ENCODE data around the gene PTPRN2.

The PTPRN2 gene

DNA sequence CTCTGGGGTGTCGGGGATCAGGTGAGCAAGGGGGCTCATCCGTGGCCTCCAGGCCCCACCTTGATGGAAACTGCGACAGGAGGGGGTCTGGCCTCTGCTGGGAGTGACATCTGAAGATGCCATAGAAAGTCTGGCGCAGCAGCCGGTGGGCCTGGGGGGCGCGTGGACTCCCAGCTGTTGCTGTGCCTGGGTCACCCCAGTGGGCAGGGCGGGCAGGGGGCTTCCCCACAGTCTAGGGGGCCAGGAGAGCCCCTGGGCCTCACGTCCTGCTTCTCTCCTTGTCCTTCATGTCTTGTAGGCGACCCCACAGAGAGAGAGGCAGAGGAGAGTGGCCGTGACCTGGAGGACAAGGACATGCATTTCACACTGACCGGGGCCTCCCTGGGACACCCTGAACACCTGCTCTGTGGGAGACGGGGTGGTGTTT, 800.3 kb downstream of the PTPRN2 start:
- Histone ChIP-seq H3K4me1 (no peaks in the 10 kb centered on the region), H3K36me3 (ENCODE audit: control insufficient read depth, insufficient read depth, low read length) (no peaks in the 10 kb centered on the region), H3K4me3 (ENCODE audit: low read depth, low read length) (no peak overlapping the region), H3K9ac (no peak overlapping the region), H3K79me2 (no peaks in the 10 kb centered on the region), H3K27me3 (ENCODE audit: control insufficient read depth, insufficient read depth, low read length) (peaks cover 2% of the 10 kb centered on the region), H3K9me3 (ENCODE audit: control insufficient read depth, low read length) (no peaks in the 10 kb centered on the region), H2AFZ (no peak overlapping the region), H3K27ac (no peak overlapping the region), H3K4me2 (ENCODE audit: low read length) (no peak overlapping the region)
- TF ChIP-seq CTCF (IDR thresholded peaks at IDR 0.05) = no peak

GRCh38 chr7:157786375-157787274, 801.0 kb downstream of the PTPRN2 start:
- H3K4me2 ChIP-seq (ENCODE audit: low read length) = no peak overlapping the region
- H2AFZ ChIP-seq = no peak overlapping the region
- no peaks in the 10 kb centered on the region for H3K9me3 ChIP-seq (ENCODE audit: control insufficient read depth, low read length)
- H3K27me3 ChIP-seq (ENCODE audit: control insufficient read depth, insufficient read depth, low read length) = peaks cover 2% of the 10 kb centered on the region
- no peak for TF ChIP-seq CTCF (IDR thresholded peaks at IDR 0.05)
- H3K4me3 ChIP-seq (ENCODE audit: low read depth, low read length) = no peak overlapping the region
- H3K4me1 ChIP-seq = no peaks in the 10 kb centered on the region
- H3K36me3 ChIP-seq (ENCODE audit: control insufficient read depth, insufficient read depth, low read length) = no peaks in the 10 kb centered on the region
- no peak overlapping the region for H3K9ac ChIP-seq
- H3K79me2 ChIP-seq = no peaks in the 10 kb centered on the region
- no peak overlapping the region for H3K27ac ChIP-seq

DNA sequence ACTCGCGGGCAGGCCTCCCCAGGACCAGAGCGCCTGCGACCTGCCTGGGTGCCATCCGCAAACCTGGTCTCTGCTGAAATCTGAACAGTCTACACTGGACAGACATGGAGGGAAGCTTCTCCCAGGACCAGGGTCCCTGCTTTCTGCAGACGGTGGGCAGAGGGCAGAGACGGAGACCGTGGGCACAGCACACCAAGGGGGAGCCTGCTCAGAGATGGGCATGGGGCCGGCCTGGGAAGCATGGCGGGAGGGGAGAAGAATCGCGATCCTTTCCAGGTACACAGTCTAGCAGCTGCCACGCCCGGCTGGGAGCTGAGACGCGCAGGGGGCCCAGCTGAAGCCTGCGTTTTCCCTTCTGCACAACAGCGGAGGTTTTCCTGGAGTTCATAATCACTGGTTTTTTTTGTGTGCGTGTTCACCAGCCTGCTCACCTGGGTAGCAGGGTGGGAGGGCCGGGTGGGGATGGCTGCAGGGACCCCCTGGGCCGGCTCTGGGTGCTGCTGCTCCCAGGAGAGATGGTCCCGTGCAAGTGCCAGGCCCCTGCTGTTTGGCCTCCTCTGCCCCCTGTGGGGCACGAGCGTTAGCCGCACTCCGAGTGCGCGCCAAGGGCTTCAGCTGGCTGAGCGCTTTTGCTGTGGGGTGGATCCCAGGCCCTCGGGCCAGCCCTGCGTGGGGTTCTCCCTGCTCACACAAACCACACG, 802.0 kb downstream of the PTPRN2 start:
- H2AFZ ChIP-seq = no peak overlapping the region
- H3K27me3 ChIP-seq (ENCODE audit: control insufficient read depth, insufficient read depth, low read length) = peaks cover 2% of the 10 kb centered on the region
- H3K9ac ChIP-seq = no peak overlapping the region
- no peak overlapping the region for H3K4me2 ChIP-seq (ENCODE audit: low read length)
- H3K4me1 ChIP-seq = no peaks in the 10 kb centered on the region
- no peaks in the 10 kb centered on the region for H3K79me2 ChIP-seq
- no peaks in the 10 kb centered on the region for H3K36me3 ChIP-seq (ENCODE audit: control insufficient read depth, insufficient read depth, low read length)
- TF ChIP-seq CTCF (IDR thresholded peaks at IDR 0.05) = no peak
- H3K9me3 ChIP-seq (ENCODE audit: control insufficient read depth, low read length) = no peaks in the 10 kb centered on the region
- no peak overlapping the region for H3K4me3 ChIP-seq (ENCODE audit: low read depth, low read length)
- no peak overlapping the region for H3K27ac ChIP-seq

DNA sequence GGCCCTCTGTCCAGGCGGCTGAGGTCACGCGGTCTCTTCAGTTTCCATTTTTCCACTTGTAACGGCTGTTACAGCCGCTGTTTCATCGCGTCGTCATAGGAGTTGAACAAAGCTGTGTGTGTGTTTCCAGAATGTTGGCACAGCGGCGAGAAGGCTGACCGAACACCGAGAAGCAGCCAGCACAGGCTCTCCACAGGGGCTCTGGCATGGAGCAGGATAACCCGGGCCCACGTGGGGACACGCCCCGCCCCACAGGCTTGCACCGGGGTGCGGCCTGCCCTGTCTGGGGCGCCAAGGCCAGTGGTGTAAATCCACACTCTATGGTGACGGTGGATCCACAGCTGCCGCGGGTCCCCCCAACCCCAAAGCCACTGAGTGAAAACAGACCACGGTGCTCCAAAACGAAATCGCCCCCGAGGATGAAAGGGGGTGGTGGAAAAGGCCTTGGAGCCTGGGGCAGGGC, 802.6 kb downstream of the PTPRN2 start:
- H3K27ac ChIP-seq = no peak overlapping the region
- TF ChIP-seq CTCF (IDR thresholded peaks at IDR 0.05) = no peak
- no peak overlapping the region for H3K9ac ChIP-seq
- peaks cover 2% of the 10 kb centered on the region for H3K27me3 ChIP-seq (ENCODE audit: control insufficient read depth, insufficient read depth, low read length)
- H2AFZ ChIP-seq = no peak overlapping the region
- H3K79me2 ChIP-seq = no peaks in the 10 kb centered on the region
- no peak overlapping the region for H3K4me3 ChIP-seq (ENCODE audit: low read depth, low read length)
- no peaks in the 10 kb centered on the region for H3K4me1 ChIP-seq
- H3K9me3 ChIP-seq (ENCODE audit: control insufficient read depth, low read length) = no peaks in the 10 kb centered on the region
- H3K36me3 ChIP-seq (ENCODE audit: control insufficient read depth, insufficient read depth, low read length) = no peaks in the 10 kb centered on the region
- no peak overlapping the region for H3K4me2 ChIP-seq (ENCODE audit: low read length)

Data from parathyroid adenoma (tissue), 2 donors.